Vagina (tissue), 2 donors: ENCODE data around the gene TDRKH. TPM values are rescaled to one million over a fixed set of nuclear protein-coding genes. Genes with fewer than 3 reads are reported as not detected.
"Not testable (repeated sequence)": the region's sequence is repeated elsewhere in the genome, so short reads cannot be mapped to it uniquely, and the experiment has no call there.

Experiments used
- DNase-seq, 2 donors: peaks; one replicate each; pipeline ENCODE4 v3.0.0-alpha.2; 2017; ENCODE audit errors: extremely low spot score in 2 of 2
- H3K27ac ChIP-seq: fragments of 200-600 bp; sonication (generic); one replicate; pipeline ENCODE4 v1.5.1; 2019
- H3K27me3 ChIP-seq: fragments of 200-600 bp; sonication (generic); one replicate; pipeline ENCODE4 v1.5.1; 2019
- H3K36me3 ChIP-seq, 2 donors: fragments of 200-600 bp; sonication (generic); one replicate each; pipeline ENCODE4 v1.5.1; 2017 to 2019
- H3K4me1 ChIP-seq: fragments of 200-600 bp; sonication (generic); one replicate; pipeline ENCODE4 v1.5.1; 2019
- H3K4me3 ChIP-seq, 2 donors: fragments of 200-600 bp; sonication (generic); 1 replicate in 1 of 2; 2 replicates in 1 of 2; pipeline ENCODE4 v1.5.1; 2016 to 2019
- H3K9me3 ChIP-seq: fragments of 200-600 bp; sonication (generic); one replicate; pipeline ENCODE4 v1.5.1; 2019
- POLR2A ChIP-seq, 2 donors: fragments of 450-650 bp; IDR thresholded peaks; one replicate each; pipeline ENCODE4 v1.6.1; 2017; ENCODE audit warnings: antibody characterized with exemption in 2 of 2, mild to moderate bottlenecking in 2 of 2, moderate library complexity in 2 of 2
- POLR2AphosphoS5 ChIP-seq, 2 donors: sonication (generic); formaldehyde crosslinking; IDR thresholded peaks; one replicate each; pipeline ENCODE4 v1.9.0; 2017; ENCODE audit warnings: antibody characterized with exemption in 2 of 2, mild to moderate bottlenecking in 2 of 2, low read depth in 1 of 2; ENCODE audit not compliant: insufficient read depth in 1 of 2
- intact Hi-C: fragments of 100-400 bp; cut with DNase I; formaldehyde crosslinking; loops from one replicate; pipeline ENCODE4 v1.15.1; 2023
- total RNA-seq: library from RNA; depleted of rRNA; stranded (reverse); fragments of >200 nt; gene quantifications from one replicate; pipeline ENCODE4 v1.2.3, GENCODE V29; 2016
- TF ChIP-seq, protein P1 (sequence below), 3 experiments: fragments of 450-650 bp in 2 of 3; fragments of 200-600 bp in 1 of 3; sonication (generic) in 1 of 3; IDR thresholded peaks; one replicate each; pipeline ENCODE4 v1.5.1; 2017 to 2019; ENCODE audit warnings: antibody characterized with exemption in 3 of 3, mild to moderate bottlenecking in 2 of 3, moderate library complexity in 2 of 3

TDRKH gene
- total RNA-seq, 1 donor from 2014 or later: 5.2 TPM

DNA sequence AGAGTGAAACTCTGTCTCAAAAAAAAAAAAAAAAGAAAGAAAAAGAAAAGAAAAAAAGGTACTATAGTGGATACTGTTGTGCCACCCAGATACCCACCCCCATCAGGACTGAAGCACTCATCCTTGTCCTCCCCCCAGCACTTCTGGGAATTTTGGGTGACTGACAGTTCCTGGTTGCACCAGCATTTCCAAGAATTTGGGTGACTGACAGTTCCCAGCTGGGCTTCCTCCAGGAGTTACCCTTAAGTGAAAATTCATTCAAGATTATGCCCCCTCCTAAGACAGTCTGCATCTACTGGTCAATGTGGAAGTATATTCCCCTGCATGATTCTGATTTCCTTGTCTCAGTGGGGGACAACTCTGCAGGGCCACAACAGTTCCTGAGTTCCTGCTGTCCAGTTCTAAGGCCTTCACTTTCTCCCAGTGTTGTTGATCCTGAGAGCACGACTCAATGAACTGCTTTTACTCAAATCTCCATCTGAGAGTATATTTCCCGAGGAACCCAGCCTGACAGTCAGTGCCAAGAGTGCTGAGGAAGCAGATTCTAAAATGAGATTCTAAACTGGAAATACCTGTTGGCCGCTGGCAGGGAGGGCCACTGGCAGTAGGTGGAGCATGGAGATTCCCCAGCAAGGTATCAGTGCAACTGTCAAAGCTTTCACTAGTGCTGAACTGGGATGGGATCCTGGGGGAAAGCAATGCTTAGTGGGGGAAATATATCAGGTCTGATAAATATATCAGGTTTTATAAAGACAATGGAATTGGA lies 50.5 kb downstream of the TDRKH start:
- intact Hi-C loops: loop anchor here (10.0 kb wide), 1 partner anchor 205 kb away; no protein-coding TSS in a partner anchor
- DNase-seq: peak in 1 of 2 donors; percentile 56
- no peak overlapping the region for H3K27ac ChIP-seq

DNA sequence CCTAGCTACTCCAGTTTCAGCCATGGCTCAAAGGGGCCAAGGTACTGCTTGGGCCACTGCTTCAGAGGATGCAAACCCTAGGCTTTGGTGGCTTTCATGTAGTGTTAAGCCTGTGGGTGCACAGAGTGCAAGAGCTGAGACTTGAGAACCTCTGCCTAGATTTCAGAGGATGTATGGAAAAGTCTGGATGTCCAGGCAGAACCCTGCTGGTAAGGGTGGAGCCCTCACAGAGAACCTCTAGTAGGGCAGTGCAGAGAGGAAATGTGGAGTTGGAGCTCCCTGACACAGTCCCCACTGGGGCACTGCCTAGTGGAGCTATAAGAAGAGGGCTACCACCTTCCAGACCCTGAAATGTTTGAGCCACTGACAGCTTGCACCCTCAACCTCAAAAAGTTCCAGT lies 52.8 kb downstream of the TDRKH start:
- intact Hi-C loops: loop anchor here (10.0 kb wide), 1 partner anchor 203 kb away; no protein-coding TSS in a partner anchor
- no peaks in the 10 kb centered on the region for H3K4me1 ChIP-seq

More for the DNA sequence above, 50.5 kb downstream of the TDRKH start:
- Histone ChIP-seq H3K4me1 (no peaks in the 10 kb centered on the region), H3K4me3 (no peak overlapping the region), H3K36me3 (no peaks in the 10 kb centered on the region), H3K27me3 (no peaks in the 10 kb centered on the region), H3K9me3 (no peaks in the 10 kb centered on the region)
- TF ChIP-seq, protein P1, sequence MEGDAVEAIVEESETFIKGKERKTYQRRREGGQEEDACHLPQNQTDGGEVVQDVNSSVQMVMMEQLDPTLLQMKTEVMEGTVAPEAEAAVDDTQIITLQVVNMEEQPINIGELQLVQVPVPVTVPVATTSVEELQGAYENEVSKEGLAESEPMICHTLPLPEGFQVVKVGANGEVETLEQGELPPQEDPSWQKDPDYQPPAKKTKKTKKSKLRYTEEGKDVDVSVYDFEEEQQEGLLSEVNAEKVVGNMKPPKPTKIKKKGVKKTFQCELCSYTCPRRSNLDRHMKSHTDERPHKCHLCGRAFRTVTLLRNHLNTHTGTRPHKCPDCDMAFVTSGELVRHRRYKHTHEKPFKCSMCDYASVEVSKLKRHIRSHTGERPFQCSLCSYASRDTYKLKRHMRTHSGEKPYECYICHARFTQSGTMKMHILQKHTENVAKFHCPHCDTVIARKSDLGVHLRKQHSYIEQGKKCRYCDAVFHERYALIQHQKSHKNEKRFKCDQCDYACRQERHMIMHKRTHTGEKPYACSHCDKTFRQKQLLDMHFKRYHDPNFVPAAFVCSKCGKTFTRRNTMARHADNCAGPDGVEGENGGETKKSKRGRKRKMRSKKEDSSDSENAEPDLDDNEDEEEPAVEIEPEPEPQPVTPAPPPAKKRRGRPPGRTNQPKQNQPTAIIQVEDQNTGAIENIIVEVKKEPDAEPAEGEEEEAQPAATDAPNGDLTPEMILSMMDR (IDR thresholded peaks at IDR 0.05): no peak
- TF ChIP-seq POLR2AphosphoS5 (IDR thresholded peaks at IDR 0.05; ENCODE audit: insufficient read depth in 1 of 2, low read depth in 1 of 2): peak in 1 of 2 donors; percentile 69

DNA sequence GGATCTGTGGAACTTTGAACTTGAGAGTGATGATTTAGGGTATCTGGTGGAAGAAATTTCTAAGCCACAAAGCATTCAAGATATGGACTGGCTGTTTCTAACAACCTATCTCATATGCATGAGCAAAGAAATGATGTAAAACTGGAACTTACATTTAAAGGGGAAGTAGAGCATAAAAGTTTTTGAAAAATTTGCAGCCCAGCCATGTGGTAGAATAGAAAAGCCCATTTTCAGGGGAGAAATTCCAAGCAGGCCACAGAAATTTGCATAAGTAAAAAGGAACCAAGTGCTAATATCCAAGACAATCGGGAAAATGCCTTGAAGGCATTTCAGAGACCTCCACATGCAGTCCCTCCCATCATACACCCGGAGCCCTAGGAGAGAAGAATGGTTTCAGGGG lies 53.3 kb downstream of the TDRKH start:
- H3K36me3 ChIP-seq: no peaks in the 10 kb centered on the region
- no peaks in the 10 kb centered on the region for H3K4me1 ChIP-seq
- DNase-seq: no peak
- TF ChIP-seq, protein P1 (IDR thresholded peaks at IDR 0.05): no peak
- TF ChIP-seq POLR2AphosphoS5 (IDR thresholded peaks at IDR 0.05; ENCODE audit: insufficient read depth in 1 of 2, low read depth in 1 of 2) (no peak), POLR2A (IDR thresholded peaks at IDR 0.05) (no peak)
- H3K27ac ChIP-seq: no peak overlapping the region
- H3K27me3 ChIP-seq: no peaks in the 10 kb centered on the region
- no peak overlapping the region for H3K4me3 ChIP-seq
- no peaks in the 10 kb centered on the region for H3K9me3 ChIP-seq
- intact Hi-C loops: loop anchor here (10.0 kb wide), 1 partner anchor 202 kb away; no protein-coding TSS in a partner anchor

More for the DNA sequence above, 52.8 kb downstream of the TDRKH start:
- TF ChIP-seq, protein P1 (IDR thresholded peaks at IDR 0.05): no peak
- TF ChIP-seq POLR2A (IDR thresholded peaks at IDR 0.05) (no peak), POLR2AphosphoS5 (IDR thresholded peaks at IDR 0.05; ENCODE audit: insufficient read depth in 1 of 2, low read depth in 1 of 2) (no peak)
- Histone ChIP-seq H3K27ac (no peak overlapping the region), H3K36me3 (no peaks in the 10 kb centered on the region), H3K4me3 (no peak overlapping the region), H3K9me3 (no peaks in the 10 kb centered on the region), H3K27me3 (no peaks in the 10 kb centered on the region)
- no peak for DNase-seq

DNA sequence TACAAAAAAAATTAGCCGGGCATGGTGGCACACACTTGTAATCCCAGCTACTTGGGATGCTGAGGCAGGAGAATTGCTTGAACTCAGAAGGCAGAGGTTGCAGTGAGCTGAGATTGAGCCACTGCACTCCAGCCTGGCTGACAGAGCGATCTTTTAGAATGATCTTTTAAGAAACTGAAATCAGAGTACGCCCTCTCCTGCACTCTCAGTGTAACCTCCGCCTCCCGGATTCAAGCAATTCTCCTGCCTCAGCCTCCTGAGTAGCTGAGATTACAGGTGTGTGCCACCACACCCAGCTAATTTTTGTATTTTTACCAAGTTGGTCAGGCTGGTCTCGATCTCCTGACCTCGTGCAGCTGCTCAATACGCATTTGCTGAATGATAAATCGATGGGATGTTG lies 56.3 kb downstream of the TDRKH start:
- not testable (repeated sequence) for H3K36me3 ChIP-seq, H3K27ac ChIP-seq, H3K4me3 ChIP-seq, H3K27me3 ChIP-seq, DNase-seq, H3K9me3 ChIP-seq, H3K4me1 ChIP-seq
- intact Hi-C loops: loop anchor here (5.0 to 10.0 kb wide), 2 partner anchors 142 to 199 kb away; no protein-coding TSS in a partner anchor

DNA sequence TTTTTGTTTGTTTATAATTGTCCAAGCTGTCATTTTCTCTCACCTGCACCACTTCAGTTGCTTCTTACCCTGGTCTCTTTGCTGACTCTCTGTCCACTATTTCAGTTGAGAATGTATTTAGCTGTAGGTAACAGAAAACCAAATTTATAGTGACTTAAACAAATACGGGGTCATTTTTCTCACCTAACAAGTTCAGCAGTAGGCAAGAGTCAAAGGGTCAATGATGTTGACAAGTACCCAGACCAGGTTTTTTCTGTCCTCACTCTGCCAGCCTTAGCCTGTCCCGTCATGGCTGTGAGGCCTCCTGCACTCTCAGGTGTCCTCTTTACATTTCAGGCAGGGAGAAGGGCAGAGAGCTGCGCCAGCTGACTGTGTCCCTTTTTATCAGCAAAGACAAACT lies 57.2 kb downstream of the TDRKH start:
- H3K4me3 ChIP-seq: no peak overlapping the region
- no peaks in the 10 kb centered on the region for H3K9me3 ChIP-seq
- TF ChIP-seq POLR2AphosphoS5 (IDR thresholded peaks at IDR 0.05; ENCODE audit: insufficient read depth in 1 of 2, low read depth in 1 of 2) (no peak), POLR2A (IDR thresholded peaks at IDR 0.05) (no peak)
- TF ChIP-seq, protein P1 (IDR thresholded peaks at IDR 0.05): no peak
- intact Hi-C loops: loop anchor here (5.0 to 10.0 kb wide), 2 partner anchors 141 to 198 kb away; no protein-coding TSS in a partner anchor
- H3K27me3 ChIP-seq: no peaks in the 10 kb centered on the region
- H3K4me1 ChIP-seq: no peaks in the 10 kb centered on the region
- no peak overlapping the region for H3K27ac ChIP-seq
- no peaks in the 10 kb centered on the region for H3K36me3 ChIP-seq
- DNase-seq: no peak
